PFSK-1 (cell line): ENCODE measurements around the gene GOLGB1.

Experiments
- FOXP2 ChIP-seq: optimal IDR thresholded peaks from 2 replicates; pipeline ENCODE3; 2011; ENCODE audit warnings: borderline replicate concordance, control low read depth, inconsistent platforms; ENCODE audit not compliant: insufficient read depth; ENCODE audit errors: extremely low read length, extremely low read depth
- POLR2AphosphoS5 ChIP-seq: IDR thresholded peaks from 2 replicates; pipeline ENCODE4 v1.6.1; 2012; ENCODE audit warnings: low read depth, mild to moderate bottlenecking, control low read depth, low read length, moderate library complexity
- REST ChIP-seq, 2 experiments: IDR thresholded peaks; 2 replicates each; pipeline versions ENCODE4 v1.6.1 to v1.8.0; 2011 to 2012; ENCODE audit warnings: low read depth in 2 of 2, low read length in 2 of 2, control low read depth in 1 of 2, inconsistent platforms in 1 of 2, mild to moderate bottlenecking in 1 of 2, moderate library complexity in 1 of 2; ENCODE audit not compliant: insufficient read depth in 1 of 2
- SIN3A ChIP-seq: IDR thresholded peaks from 2 replicates; pipeline ENCODE4 v1.6.1; 2012; ENCODE audit warnings: mild to moderate bottlenecking, low read length, moderate library complexity, borderline replicate concordance; ENCODE audit not compliant: insufficient read depth
- TAF1 ChIP-seq: IDR thresholded peaks from 2 replicates; pipeline ENCODE4 v1.6.1; 2012; ENCODE audit warnings: low read length, control low read depth, borderline replicate concordance; ENCODE audit not compliant: insufficient read depth

GOLGB1 gene

GRCh38 chr3:121786485-121786884 lies 36.9 kb upstream of the GOLGB1 start:
- TF ChIP-seq POLR2AphosphoS5 (no peak), REST (IDR thresholded peaks at IDR 0.05; ENCODE audit: insufficient read depth in 1 of 2, low read depth in 2 of 2, low read length in 2 of 2) (no peak), SIN3A (no peak), FOXP2 (no peak), TAF1 (no peak)

- TF ChIP-seq SIN3A (no peak), POLR2AphosphoS5 (no peak), REST (IDR thresholded peaks at IDR 0.05; ENCODE audit: insufficient read depth in 1 of 2, low read depth in 2 of 2, low read length in 2 of 2) (no peak), FOXP2 (no peak), TAF1 (no peak)
Measured at GRCh38 chr3:121781611-121782010, 32.1 kb upstream of the GOLGB1 start.

GRCh38 chr3:121769246-121769645 lies 19.7 kb upstream of the GOLGB1 start:
- TF ChIP-seq SIN3A = no peak
- no peak for TF ChIP-seq FOXP2
- TF ChIP-seq REST (IDR thresholded peaks at IDR 0.05; ENCODE audit: insufficient read depth in 1 of 2, low read depth in 2 of 2, low read length in 2 of 2) = no peak
- no peak for TF ChIP-seq POLR2AphosphoS5
- TF ChIP-seq TAF1 = no peak

- TF ChIP-seq TAF1 (no peak), FOXP2 (no peak), SIN3A (no peak), REST (IDR thresholded peaks at IDR 0.05; ENCODE audit: insufficient read depth in 1 of 2, low read depth in 2 of 2, low read length in 2 of 2) (no peak)
Measured at GRCh38 chr3:121768452-121768851, 18.9 kb upstream of the GOLGB1 start.

GRCh38 chr3:121759541-121760202 lies 10.1 kb upstream of the GOLGB1 start:
- TF ChIP-seq TAF1 = no peak
